Keratinocyte (primary cell): Measurements from ENCODE around the gene FRMPD4. TPM values are rescaled to one million over a fixed set of nuclear protein-coding genes. Genes with fewer than 3 reads are reported as not detected.

Experiments
- DNase-seq: peaks from one replicate; pipeline ENCODE4 v3.0.0-alpha.2; 2011; ENCODE audit warnings: low read depth, missing footprints, low spot score
- FAIRE-seq: peaks from 2 replicates; lab custom pipeline; 2011; peaks lifted over from hg19 to GRCh38; lab: Jason Lieb, UNC
- H2AFZ ChIP-seq: 2 replicates; pipeline ENCODE4 v1.6.0; 2012; ENCODE audit warnings: low read length, control low read depth, inconsistent platforms; ENCODE audit not compliant: control insufficient read depth
- H3K27ac ChIP-seq: 2 replicates; pipeline ENCODE4 v1.5.1; 2011; ENCODE audit warnings: low read length; ENCODE audit not compliant: control insufficient read depth, insufficient read depth
- H3K27me3 ChIP-seq: 3 replicates; pipeline ENCODE4 v1.6.0; 2011; ENCODE audit warnings: low read length; ENCODE audit not compliant: control insufficient read depth, insufficient read depth; ENCODE audit errors: extremely low read depth
- H3K36me3 ChIP-seq, 2 experiments: 2 replicates in 1 of 2; 3 replicates in 1 of 2; pipeline ENCODE4 v1.5.1; 2011; ENCODE audit warnings: low read length in 2 of 2, mild to moderate bottlenecking in 1 of 2; ENCODE audit not compliant: control insufficient read depth in 2 of 2, insufficient read depth in 2 of 2; ENCODE audit errors: extremely low read depth in 1 of 2
- H3K4me1 ChIP-seq: 3 replicates; pipeline ENCODE4 v1.5.1; 2011; ENCODE audit warnings: low read length; ENCODE audit not compliant: control insufficient read depth, insufficient read depth; ENCODE audit errors: extremely low read depth
- H3K4me2 ChIP-seq: 3 replicates; pipeline ENCODE4 v1.6.0; 2011; ENCODE audit warnings: low read depth, low read length; ENCODE audit not compliant: control insufficient read depth, insufficient read depth; ENCODE audit errors: extremely low read depth
- H3K4me3 ChIP-seq, 3 experiments: fragments of 200-600 bp in 1 of 3; sonication (generic) in 1 of 3; 2 replicates in 2 of 3; 3 replicates in 1 of 3; pipeline ENCODE4 v1.5.1; 2011 to 2016; ENCODE audit warnings: low read length in 3 of 3, mild to moderate bottlenecking in 3 of 3, control low read depth in 2 of 3, inconsistent platforms in 1 of 3, low read depth in 1 of 3, mixed read lengths in 1 of 3, mixed run types in 1 of 3, moderate library complexity in 1 of 3; ENCODE audit not compliant: control insufficient read depth in 2 of 3, insufficient read depth in 2 of 3; ENCODE audit errors: extremely low read depth in 1 of 3
- H3K79me2 ChIP-seq: 2 replicates; pipeline ENCODE4 v1.6.0; 2012; ENCODE audit warnings: low read length; ENCODE audit not compliant: control insufficient read depth, insufficient read depth
- H3K9ac ChIP-seq: 3 replicates; pipeline ENCODE4 v1.6.0; 2011; ENCODE audit warnings: low read length; ENCODE audit not compliant: control insufficient read depth, insufficient read depth; ENCODE audit errors: extremely low read depth
- H3K9me1 ChIP-seq: 3 replicates; pipeline ENCODE4 v1.6.0; 2011; ENCODE audit warnings: low read length; ENCODE audit not compliant: control insufficient read depth, insufficient read depth; ENCODE audit errors: extremely low read depth
- H3K9me3 ChIP-seq: 2 replicates; pipeline ENCODE4 v1.5.1; 2012; ENCODE audit warnings: low read depth, low read length; ENCODE audit not compliant: control insufficient read depth
- H4K20me1 ChIP-seq: 3 replicates; pipeline ENCODE4 v1.6.0; 2011; ENCODE audit warnings: low read length; ENCODE audit not compliant: control insufficient read depth, insufficient read depth; ENCODE audit errors: extremely low read depth
- EZH2 ChIP-seq: IDR thresholded peaks from one replicate; pipeline ENCODE4 v1.6.1; 2012; ENCODE audit warnings: inconsistent platforms, mild to moderate bottlenecking, low read length, moderate library complexity
- dilution Hi-C: fragments of 300-500 bp; cut with MboI; formaldehyde crosslinking; loops from one replicate; pipeline ENCODE4 v1.7.0; 2020; ENCODE audit warnings: low sequenced_read_pairs; ENCODE audit not compliant: extremely low pct_ligation_motif_present
- polyA plus RNA-seq, 5 experiments: library from polyadenylated mRNA; depleted of rRNA in 3 of 5; stranded (reverse) in 3 of 5; stranded (forward) in 1 of 5; unstranded in 1 of 5; fragments of >200 nt; gene quantifications; 1 replicate in 1 of 5; 2 replicates in 3 of 5; 3 replicates in 1 of 5; pipeline versions ENCODE4 v1.2.1 to v1.2.3, GENCODE V29; 2011 to 2012; ENCODE audit warnings: missing spikeins in 2 of 5, low read depth in 1 of 5, low replicate concordance in 1 of 5
- TF ChIP-seq, protein P1 (sequence below), 3 experiments: IDR thresholded peaks in 1 of 3; conservative IDR thresholded peaks in 1 of 3; optimal IDR thresholded peaks in 1 of 3; 2 replicates in 2 of 3; 3 replicates in 1 of 3; pipeline versions ENCODE3 to v1.5.1; 2011; ENCODE audit warnings: low read length in 3 of 3, mild to moderate bottlenecking in 3 of 3, moderate library complexity in 2 of 3, control low read depth in 1 of 3, inconsistent platforms in 1 of 3; ENCODE audit not compliant: insufficient read depth in 2 of 3; ENCODE audit errors: extremely low read depth in 1 of 3

The FRMPD4 gene
- polyA plus RNA-seq, 1 donor (not counting 4 experiments of a cell fraction or from before 2014, with no cell fraction given): 0.05 TPM

GRCh38 chrX:12349201-12349600, 210.9 kb downstream of the FRMPD4 start:
- no peaks in the 10 kb centered on the region for H3K9me1 ChIP-seq
- no peaks in the 10 kb centered on the region for H3K4me1 ChIP-seq
- no peaks in the 10 kb centered on the region for H3K27me3 ChIP-seq
- dilution Hi-C loops: no loop called here
- FAIRE-seq (no peak), DNase-seq (no peak)
- H4K20me1 ChIP-seq: no peaks in the 10 kb centered on the region
- H2AFZ ChIP-seq: no peak overlapping the region
- no peak overlapping the region for H3K4me3 ChIP-seq
- H3K79me2 ChIP-seq: no peaks in the 10 kb centered on the region
- H3K9ac ChIP-seq: no peak overlapping the region
- no peaks in the 10 kb centered on the region for H3K36me3 ChIP-seq
- TF ChIP-seq EZH2: no peak
- TF ChIP-seq, protein P1, sequence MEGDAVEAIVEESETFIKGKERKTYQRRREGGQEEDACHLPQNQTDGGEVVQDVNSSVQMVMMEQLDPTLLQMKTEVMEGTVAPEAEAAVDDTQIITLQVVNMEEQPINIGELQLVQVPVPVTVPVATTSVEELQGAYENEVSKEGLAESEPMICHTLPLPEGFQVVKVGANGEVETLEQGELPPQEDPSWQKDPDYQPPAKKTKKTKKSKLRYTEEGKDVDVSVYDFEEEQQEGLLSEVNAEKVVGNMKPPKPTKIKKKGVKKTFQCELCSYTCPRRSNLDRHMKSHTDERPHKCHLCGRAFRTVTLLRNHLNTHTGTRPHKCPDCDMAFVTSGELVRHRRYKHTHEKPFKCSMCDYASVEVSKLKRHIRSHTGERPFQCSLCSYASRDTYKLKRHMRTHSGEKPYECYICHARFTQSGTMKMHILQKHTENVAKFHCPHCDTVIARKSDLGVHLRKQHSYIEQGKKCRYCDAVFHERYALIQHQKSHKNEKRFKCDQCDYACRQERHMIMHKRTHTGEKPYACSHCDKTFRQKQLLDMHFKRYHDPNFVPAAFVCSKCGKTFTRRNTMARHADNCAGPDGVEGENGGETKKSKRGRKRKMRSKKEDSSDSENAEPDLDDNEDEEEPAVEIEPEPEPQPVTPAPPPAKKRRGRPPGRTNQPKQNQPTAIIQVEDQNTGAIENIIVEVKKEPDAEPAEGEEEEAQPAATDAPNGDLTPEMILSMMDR (optimal IDR thresholded peaks at IDR 0.05 in 1 of 3, IDR thresholded peaks at IDR 0.05 in 1 of 3, conservative IDR thresholded peaks at IDR 0.05 in 1 of 3; ENCODE audit: extremely low read depth in 1 of 3, insufficient read depth in 2 of 3, low read length in 3 of 3): peak in 1 of 3 experiments; percentile 23
- H3K4me2 ChIP-seq: no peak overlapping the region
- no peak overlapping the region for H3K27ac ChIP-seq
- no peaks in the 10 kb centered on the region for H3K9me3 ChIP-seq

GRCh38 chrX:12352922-12353321, 214.6 kb downstream of the FRMPD4 start:
- no peak overlapping the region for H3K4me2 ChIP-seq
- no peak for DNase-seq
- no peaks in the 10 kb centered on the region for H3K9me3 ChIP-seq
- H2AFZ ChIP-seq: no peak overlapping the region
- no peaks in the 10 kb centered on the region for H3K9me1 ChIP-seq
- H3K4me3 ChIP-seq: no peak overlapping the region
- dilution Hi-C loops: no loop called here
- no peak for FAIRE-seq
- no peaks in the 10 kb centered on the region for H4K20me1 ChIP-seq
- no peaks in the 10 kb centered on the region for H3K36me3 ChIP-seq
- no peak for TF ChIP-seq EZH2
- TF ChIP-seq, protein P1 (optimal IDR thresholded peaks at IDR 0.05 in 1 of 3, IDR thresholded peaks at IDR 0.05 in 1 of 3, conservative IDR thresholded peaks at IDR 0.05 in 1 of 3; ENCODE audit: extremely low read depth in 1 of 3, insufficient read depth in 2 of 3, low read length in 3 of 3): no peak
- peaks cover 3% of the 10 kb centered on the region for H3K4me1 ChIP-seq
- H3K9ac ChIP-seq: no peak overlapping the region
- no peaks in the 10 kb centered on the region for H3K27me3 ChIP-seq
- H3K79me2 ChIP-seq: no peaks in the 10 kb centered on the region
- no peak overlapping the region for H3K27ac ChIP-seq
